Measurements from ENCODE around the gene PRDM7. TPM values are rescaled to one million over a fixed set of nuclear protein-coding genes. Genes with fewer than 3 reads are reported as not detected.
"Not testable (repeated sequence)": the region's sequence is repeated elsewhere in the genome, so short reads cannot be mapped to it uniquely, and the experiment has no call there.

PRDM7 gene
- total RNA-seq, 4 donors from 2014 or later, result 0.35 TPM; not detected in 3

DNA sequence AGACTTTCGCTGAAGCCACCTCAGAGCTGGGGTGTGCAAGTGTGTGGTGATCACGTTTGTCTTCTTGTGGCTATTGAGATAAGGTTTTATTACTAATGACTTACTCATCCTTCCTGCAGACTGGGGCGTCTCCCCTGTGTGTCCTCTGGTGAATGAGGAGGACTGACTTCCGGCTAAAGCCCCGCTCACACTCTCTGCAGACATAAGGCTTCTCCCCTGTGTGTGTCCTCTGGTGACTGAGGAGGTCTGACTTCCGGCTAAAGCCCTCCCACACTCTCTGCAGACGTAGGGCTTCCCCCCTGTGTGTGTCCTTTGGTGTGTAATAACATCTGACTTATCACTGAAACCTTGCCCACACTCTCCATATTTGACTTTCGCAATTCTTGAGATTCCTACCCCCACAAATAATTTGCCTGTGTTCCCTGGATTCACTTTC lies 19.4 kb downstream of the PRDM7 start:
- intact Hi-C loops (cut with DNase I; ENCODE audit: low total_unique reads), result no loop called here
- no peaks in the 10 kb centered on the region for H3K36me3 ChIP-seq
- no peak overlapping the region for H3K4me3 ChIP-seq
- H3K27ac ChIP-seq, result no peak overlapping the region
- H3K4me1 ChIP-seq, result no peaks in the 10 kb centered on the region
- TF ChIP-seq, protein P1, sequence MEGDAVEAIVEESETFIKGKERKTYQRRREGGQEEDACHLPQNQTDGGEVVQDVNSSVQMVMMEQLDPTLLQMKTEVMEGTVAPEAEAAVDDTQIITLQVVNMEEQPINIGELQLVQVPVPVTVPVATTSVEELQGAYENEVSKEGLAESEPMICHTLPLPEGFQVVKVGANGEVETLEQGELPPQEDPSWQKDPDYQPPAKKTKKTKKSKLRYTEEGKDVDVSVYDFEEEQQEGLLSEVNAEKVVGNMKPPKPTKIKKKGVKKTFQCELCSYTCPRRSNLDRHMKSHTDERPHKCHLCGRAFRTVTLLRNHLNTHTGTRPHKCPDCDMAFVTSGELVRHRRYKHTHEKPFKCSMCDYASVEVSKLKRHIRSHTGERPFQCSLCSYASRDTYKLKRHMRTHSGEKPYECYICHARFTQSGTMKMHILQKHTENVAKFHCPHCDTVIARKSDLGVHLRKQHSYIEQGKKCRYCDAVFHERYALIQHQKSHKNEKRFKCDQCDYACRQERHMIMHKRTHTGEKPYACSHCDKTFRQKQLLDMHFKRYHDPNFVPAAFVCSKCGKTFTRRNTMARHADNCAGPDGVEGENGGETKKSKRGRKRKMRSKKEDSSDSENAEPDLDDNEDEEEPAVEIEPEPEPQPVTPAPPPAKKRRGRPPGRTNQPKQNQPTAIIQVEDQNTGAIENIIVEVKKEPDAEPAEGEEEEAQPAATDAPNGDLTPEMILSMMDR (IDR thresholded peaks at IDR 0.05), result no peak
- TF ChIP-seq POLR2A (IDR thresholded peaks at IDR 0.05), result no peak
- H3K9me3 ChIP-seq, result no peaks in the 10 kb centered on the region
- no peaks in the 10 kb centered on the region for H3K27me3 ChIP-seq
- DNase-seq, result no peak

DNA sequence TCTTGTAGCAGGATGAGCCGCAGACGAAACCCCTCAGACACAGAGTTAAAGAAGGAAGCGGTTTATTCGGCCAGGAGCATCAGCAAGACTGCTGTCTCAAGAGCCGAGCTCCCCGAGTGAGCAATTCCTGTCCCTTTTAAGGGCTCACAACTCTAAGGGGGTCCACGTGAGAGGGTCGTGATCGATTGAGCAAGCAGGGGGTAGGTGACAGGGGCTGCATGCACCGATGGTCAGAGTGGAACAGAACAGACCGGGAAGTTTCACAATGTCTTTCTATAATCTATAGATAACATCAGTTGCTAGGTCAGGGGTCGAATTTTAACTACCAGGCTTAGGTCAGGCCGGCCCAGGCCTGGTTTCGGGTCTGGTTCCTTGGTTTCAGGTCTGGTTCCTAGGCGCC lies 20.6 kb downstream of the PRDM7 start:
- H3K36me3 ChIP-seq; H3K27ac ChIP-seq; H3K9me3 ChIP-seq; H3K4me3 ChIP-seq; DNase-seq; H3K27me3 ChIP-seq; H3K4me1 ChIP-seq; intact Hi-C loops (cut with DNase I; ENCODE audit: low total_unique reads): not testable (repeated sequence)

DNA sequence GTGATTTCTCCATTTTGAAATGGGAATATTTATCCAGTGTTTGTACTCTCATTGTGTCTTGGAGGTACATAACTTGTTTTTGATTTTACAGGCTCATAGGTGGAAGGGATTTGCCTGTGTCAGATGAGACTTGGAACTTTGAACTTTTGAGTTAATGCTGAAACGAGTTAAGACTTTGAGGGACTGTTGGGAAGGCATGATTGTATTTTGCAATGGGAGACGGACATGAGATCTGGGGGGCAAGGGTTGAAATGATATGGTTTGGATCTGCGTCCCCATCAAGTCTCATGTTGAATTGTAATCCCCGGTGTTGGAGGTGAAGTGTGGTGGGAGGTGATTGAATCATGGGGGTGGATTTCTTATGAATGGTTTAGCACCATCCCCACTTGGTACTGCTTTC lies 21.8 kb downstream of the PRDM7 start:
- H3K27ac ChIP-seq, result no peak overlapping the region
- H3K27me3 ChIP-seq, result no peaks in the 10 kb centered on the region
- intact Hi-C loops (cut with DNase I; ENCODE audit: low total_unique reads), result no loop called here
- H3K4me1 ChIP-seq, result no peaks in the 10 kb centered on the region
- no peaks in the 10 kb centered on the region for H3K36me3 ChIP-seq
- no peak for DNase-seq
- TF ChIP-seq, protein P1 (IDR thresholded peaks at IDR 0.05), result no peak
- no peak for TF ChIP-seq POLR2A (IDR thresholded peaks at IDR 0.05)
- H3K9me3 ChIP-seq, result no peaks in the 10 kb centered on the region
- no peak overlapping the region for H3K4me3 ChIP-seq

- no peaks in the 10 kb centered on the region for H3K4me1 ChIP-seq
- intact Hi-C loops (cut with DNase I; ENCODE audit: low total_unique reads), result no loop called here
- no peaks in the 10 kb centered on the region for H3K36me3 ChIP-seq
- DNase-seq, result no peak
- H3K27me3 ChIP-seq, result no peaks in the 10 kb centered on the region
- no peak for TF ChIP-seq POLR2A (IDR thresholded peaks at IDR 0.05)
- TF ChIP-seq, protein P1 (IDR thresholded peaks at IDR 0.05), result no peak
- no peaks in the 10 kb centered on the region for H3K9me3 ChIP-seq
- no peak overlapping the region for H3K27ac ChIP-seq
- H3K4me3 ChIP-seq, result no peak overlapping the region
Measured at GRCh38 chr16:90054554-90054953, 22.6 kb downstream of the PRDM7 start.

DNA sequence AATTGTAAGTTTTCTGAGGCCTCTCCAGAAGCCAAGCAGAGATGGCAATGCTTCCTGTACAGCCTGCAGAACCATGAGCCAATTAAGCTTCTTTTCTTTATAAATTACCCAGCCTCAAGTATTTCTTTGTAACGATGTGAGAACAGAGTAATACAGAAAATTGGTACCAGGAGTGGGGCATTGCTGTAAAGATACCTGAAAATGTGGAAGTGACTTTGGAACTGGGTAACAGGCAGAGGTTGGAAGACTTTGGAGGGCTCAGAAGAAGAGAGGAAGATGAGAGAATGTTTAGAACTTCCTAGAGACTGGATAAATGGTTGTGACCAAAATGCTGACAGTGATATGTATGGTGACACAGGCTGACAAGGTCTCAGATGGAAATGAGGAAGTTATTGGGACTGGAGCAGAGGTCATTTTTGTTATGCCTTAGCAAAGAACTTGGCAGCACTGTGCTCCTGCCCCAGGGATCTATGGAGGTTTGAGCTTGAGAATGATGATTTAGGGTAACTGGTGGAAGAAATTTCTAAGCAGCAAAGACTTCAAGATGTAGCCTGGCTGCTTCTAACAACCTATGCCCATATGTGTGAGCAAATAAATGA lies 23.1 kb downstream of the PRDM7 start:
- intact Hi-C loops (cut with DNase I; ENCODE audit: low total_unique reads), result no loop called here
- Histone ChIP-seq H3K36me3 (no peaks in the 10 kb centered on the region), H3K4me1 (no peaks in the 10 kb centered on the region), H3K4me3 (no peak overlapping the region), H3K27ac (no peak overlapping the region), H3K9me3 (no peaks in the 10 kb centered on the region), H3K27me3 (no peaks in the 10 kb centered on the region)
- TF ChIP-seq POLR2A (IDR thresholded peaks at IDR 0.05), result no peak
- TF ChIP-seq, protein P1 (IDR thresholded peaks at IDR 0.05), result no peak
- no peak for DNase-seq

DNA sequence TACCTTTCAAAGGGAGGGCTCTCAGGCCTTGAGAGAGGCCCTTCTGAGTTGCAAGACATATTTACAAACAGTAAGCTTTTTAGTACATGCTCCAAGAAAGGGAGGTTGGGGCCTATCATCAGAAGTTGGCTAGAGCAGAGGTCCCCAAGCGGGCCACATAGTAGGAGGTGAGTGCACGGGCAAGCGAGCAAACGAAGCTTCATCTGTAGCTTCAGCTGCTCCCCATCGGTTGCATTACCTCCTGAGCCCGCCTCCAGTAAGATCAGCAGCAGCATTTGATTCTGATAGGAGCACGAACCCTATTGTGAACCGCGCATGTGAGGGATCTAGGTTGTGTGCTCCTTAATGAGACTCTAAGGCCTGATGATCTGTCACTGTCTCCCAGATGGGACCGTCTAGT lies 26.2 kb downstream of the PRDM7 start:
- no peak for DNase-seq
- Histone ChIP-seq H3K36me3 (no peaks in the 10 kb centered on the region), H3K9me3 (no peaks in the 10 kb centered on the region), H3K27ac (no peak overlapping the region), H3K4me1 (peaks cover 0 to 13% of the 10 kb centered on the region in 2 donors), H3K27me3 (no peaks in the 10 kb centered on the region), H3K4me3 (no peak overlapping the region)
- TF ChIP-seq, protein P1 (IDR thresholded peaks at IDR 0.05), result no peak
- TF ChIP-seq POLR2A (IDR thresholded peaks at IDR 0.05), result no peak
- intact Hi-C loops (cut with DNase I; ENCODE audit: low total_unique reads), result no loop called here
